ENCODE measurements around the gene AMER3. TPM values are rescaled to one million over a fixed set of nuclear protein-coding genes. Genes with fewer than 3 reads are reported as not detected.

The AMER3 gene
- polyA plus RNA-seq, 1 of the 3 experiments (the other 2 are of a cell fraction) = under 0.01 TPM

- H3K9me3 ChIP-seq = no peaks in the 10 kb centered on the region
- CTCF ChIA-PET = no interaction called here
Measured at GRCh38 chr2:130805613-130806012, 50.3 kb downstream of the AMER3 start.

More at GRCh38 chr2:130805613-130806012, 50.3 kb downstream of the AMER3 start:
- Histone ChIP-seq H3K27me3 (ENCODE audit: insufficient read depth) (no peaks in the 10 kb centered on the region), H3F3A (replicated peaks; ENCODE audit: insufficient read depth) (no peaks in the 10 kb centered on the region), H3K4me2 (no peak overlapping the region), H3K27ac (ENCODE audit: low read depth in 2 of 2, low read length in 1 of 2) (no peak overlapping the region), H3K36me3 (replicated peaks in 1 of 2; ENCODE audit: control insufficient read depth in 1 of 2, insufficient read depth in 2 of 2, low read length in 1 of 2) (no peaks in the 10 kb centered on the region), H3K79me2 (ENCODE audit: insufficient read depth) (no peaks in the 10 kb centered on the region), H2AFZ (ENCODE audit: low read depth) (no peak overlapping the region), H3K9ac (no peak overlapping the region), H3K9me2 (no peaks in the 10 kb centered on the region), H3K4me3 (ENCODE audit: low read depth in 2 of 2, low read length in 1 of 2) (no peak overlapping the region), H3K4me1 (ENCODE audit: control insufficient read depth in 1 of 2, insufficient read depth in 2 of 2, low read depth in 1 of 2, low read length in 1 of 2) (no peaks in the 10 kb centered on the region; a peak in 1 of 4 replicates), H4K20me1 (ENCODE audit: insufficient read depth) (no peaks in the 10 kb centered on the region)
- DNase-seq = no peak
- TF ChIP-seq EP300 (IDR thresholded peaks at IDR 0.05; ENCODE audit: borderline replicate concordance in 1 of 2, low read depth in 1 of 2, low read length in 1 of 2) = no peak
- TF ChIP-seq EZH2phosphoT487 (IDR thresholded peaks at IDR 0.05; ENCODE audit: borderline replicate concordance, low read depth) = no peak
- no peak for TF ChIP-seq RCOR1 (IDR thresholded peaks at IDR 0.05; ENCODE audit: low read length)
- TF ChIP-seq ELF1 (IDR thresholded peaks at IDR 0.05) = no peak
- TF ChIP-seq PBX3 (IDR thresholded peaks at IDR 0.05) = no peak
- TF ChIP-seq CTCF (IDR thresholded peaks at IDR 0.05) = no peak
- no peak for TF ChIP-seq MEF2A (IDR thresholded peaks at IDR 0.05; ENCODE audit: borderline replicate concordance, low read depth)
- TF ChIP-seq FOXM1 (IDR thresholded peaks at IDR 0.05; ENCODE audit: low read depth) = no peak
- no peak for TF ChIP-seq POLR2AphosphoS5 (IDR thresholded peaks at IDR 0.05; ENCODE audit: low read depth, low read length)
- TF ChIP-seq ZBTB33 (IDR thresholded peaks at IDR 0.05; ENCODE audit: borderline replicate concordance, low read depth) = no peak
- TF ChIP-seq RAD21 (IDR thresholded peaks at IDR 0.05; ENCODE audit: low read length) = no peak
- no peak for TF ChIP-seq CHD2 (IDR thresholded peaks at IDR 0.05; ENCODE audit: low read length, partially characterized antibody)
- TF ChIP-seq YY1 (IDR thresholded peaks at IDR 0.05; ENCODE audit: low read depth) = no peak
- 42% methylated on average over 3 of the region's 4 CpGs for WGBS (ENCODE audit: low lambda C conversion rate)
- POLR2A ChIA-PET = no interaction called here

Measured in SK-N-SH (cell line).